ENCODE results near the gene RFX4.

GRCh38 chr12:106680280-106680679, 97.5 kb downstream of the RFX4 start:
- no peak for TF ChIP-seq POLR2A (IDR thresholded peaks at IDR 0.05)
- TF ChIP-seq, protein P1, sequence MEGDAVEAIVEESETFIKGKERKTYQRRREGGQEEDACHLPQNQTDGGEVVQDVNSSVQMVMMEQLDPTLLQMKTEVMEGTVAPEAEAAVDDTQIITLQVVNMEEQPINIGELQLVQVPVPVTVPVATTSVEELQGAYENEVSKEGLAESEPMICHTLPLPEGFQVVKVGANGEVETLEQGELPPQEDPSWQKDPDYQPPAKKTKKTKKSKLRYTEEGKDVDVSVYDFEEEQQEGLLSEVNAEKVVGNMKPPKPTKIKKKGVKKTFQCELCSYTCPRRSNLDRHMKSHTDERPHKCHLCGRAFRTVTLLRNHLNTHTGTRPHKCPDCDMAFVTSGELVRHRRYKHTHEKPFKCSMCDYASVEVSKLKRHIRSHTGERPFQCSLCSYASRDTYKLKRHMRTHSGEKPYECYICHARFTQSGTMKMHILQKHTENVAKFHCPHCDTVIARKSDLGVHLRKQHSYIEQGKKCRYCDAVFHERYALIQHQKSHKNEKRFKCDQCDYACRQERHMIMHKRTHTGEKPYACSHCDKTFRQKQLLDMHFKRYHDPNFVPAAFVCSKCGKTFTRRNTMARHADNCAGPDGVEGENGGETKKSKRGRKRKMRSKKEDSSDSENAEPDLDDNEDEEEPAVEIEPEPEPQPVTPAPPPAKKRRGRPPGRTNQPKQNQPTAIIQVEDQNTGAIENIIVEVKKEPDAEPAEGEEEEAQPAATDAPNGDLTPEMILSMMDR (IDR thresholded peaks at IDR 0.05) = no peak
